Measurements from ENCODE around the gene RAB9A.
A peak's percentile ranks its signal among the peaks of the same experiment; 100 is the strongest.
"Not testable (repeated sequence)": the region's sequence is repeated elsewhere in the genome, so short reads cannot be mapped to it uniquely, and the experiment has no call there.

RAB9A gene

GRCh38 chrX:13669246-13669737 is 19.6 kb upstream of the RAB9A start:
- DNase-seq (ENCODE audit: low read depth): peak; percentile 98
- H3K4me3 ChIP-seq (ENCODE audit: control insufficient read depth, low read depth, low read length): no peak overlapping the region
- TF ChIP-seq CTCF (conservative IDR thresholded peaks at IDR 0.05; ENCODE audit: control insufficient read depth, insufficient read depth, low read depth, low read length): no peak

- not testable (repeated sequence) for H3K4me3 ChIP-seq (ENCODE audit: control insufficient read depth, low read depth, low read length); DNase-seq (ENCODE audit: low read depth)
Observed at GRCh38 chrX:13669755-13670154, 19.2 kb upstream of the RAB9A start.

- DNase-seq (ENCODE audit: low read depth): no peak
- TF ChIP-seq CTCF (conservative IDR thresholded peaks at IDR 0.05; ENCODE audit: control insufficient read depth, insufficient read depth, low read depth, low read length): no peak
- no peak overlapping the region for H3K4me3 ChIP-seq (ENCODE audit: control insufficient read depth, low read depth, low read length)
Observed at GRCh38 chrX:13670197-13670596, 18.7 kb upstream of the RAB9A start.

GRCh38 chrX:13673016-13673415 is 15.9 kb upstream of the RAB9A start:
- no peak for TF ChIP-seq CTCF (conservative IDR thresholded peaks at IDR 0.05; ENCODE audit: control insufficient read depth, insufficient read depth, low read depth, low read length)
- DNase-seq (ENCODE audit: low read depth): no peak
- H3K4me3 ChIP-seq (ENCODE audit: control insufficient read depth, low read depth, low read length): no peak overlapping the region

GRCh38 chrX:13676885-13677284 is 12.0 kb upstream of the RAB9A start:
- DNase-seq (ENCODE audit: low read depth): no peak
- H3K4me3 ChIP-seq (ENCODE audit: control insufficient read depth, low read depth, low read length): no peak overlapping the region
- no peak for TF ChIP-seq CTCF (conservative IDR thresholded peaks at IDR 0.05; ENCODE audit: control insufficient read depth, insufficient read depth, low read depth, low read length)

- not testable (repeated sequence) for H3K4me3 ChIP-seq (ENCODE audit: control insufficient read depth, low read depth, low read length)
Observed at GRCh38 chrX:13679700-13680099, 9.2 kb upstream of the RAB9A start.

GRCh38 chrX:13681595-13681994 is 7.3 kb upstream of the RAB9A start:
- TF ChIP-seq CTCF (conservative IDR thresholded peaks at IDR 0.05; ENCODE audit: control insufficient read depth, insufficient read depth, low read depth, low read length): no peak
- no peak overlapping the region for H3K4me3 ChIP-seq (ENCODE audit: control insufficient read depth, low read depth, low read length)
- DNase-seq (ENCODE audit: low read depth): no peak

More at GRCh38 chrX:13679700-13680099, 9.2 kb upstream of the RAB9A start:
- DNase-seq (ENCODE audit: low read depth): not testable (repeated sequence)

- DNase-seq (ENCODE audit: low read depth): no peak
- no peak for TF ChIP-seq CTCF (conservative IDR thresholded peaks at IDR 0.05; ENCODE audit: control insufficient read depth, insufficient read depth, low read depth, low read length)
Observed at GRCh38 chrX:13684361-13684760, 4.6 kb upstream of the RAB9A start.

More at GRCh38 chrX:13684361-13684760, 4.6 kb upstream of the RAB9A start:
- H3K4me3 ChIP-seq (ENCODE audit: control insufficient read depth, low read depth, low read length): no peak overlapping the region

Measured in fibroblast of mammary gland (primary cell).